SK-N-MC (cell line): Measurements from ENCODE around the gene NPPC.

Experiments used
- DNase-seq: peaks from one replicate; pipeline ENCODE4 v3.0.0-alpha.2; 2011; ENCODE audit warnings: low read depth, low spot score
- H3K27ac ChIP-seq: fragments of 200-600 bp; sonication (generic); 2 replicates; pipeline ENCODE4 v1.5.1; 2016; ENCODE audit warnings: mixed run types
- H3K36me3 ChIP-seq: fragments of 200-600 bp; sonication (generic); 2 replicates; pipeline ENCODE4 v1.6.1; 2017; ENCODE audit warnings: antibody characterized with exemption, low read length, mixed read lengths; ENCODE audit not compliant: insufficient read depth
- H3K4me3 ChIP-seq: fragments of 200-600 bp; sonication (generic); 2 replicates; pipeline ENCODE4 v1.5.1; 2016
- H3K9ac ChIP-seq: fragments of 200-600 bp; sonication (generic); 2 replicates; pipeline ENCODE4 v1.8.0; 2017; ENCODE audit warnings: mixed run types, mixed read lengths; ENCODE audit not compliant: insufficient read length
- H3K9me3 ChIP-seq: fragments of 200-600 bp; sonication (generic); 2 replicates; pipeline ENCODE4 v1.6.1; 2017; ENCODE audit warnings: low read depth, mild to moderate bottlenecking, antibody characterized with exemption, low read length, moderate library complexity, mixed read lengths
- EZH2 ChIP-seq: fragments of 200-600 bp; sonication (generic); IDR thresholded peaks from one replicate; pipeline ENCODE4 v1.6.1; 2017; ENCODE audit warnings: antibody characterized with exemption
- FOXP2 ChIP-seq: optimal IDR thresholded peaks from 2 replicates; pipeline ENCODE3; 2011; ENCODE audit warnings: mild to moderate bottlenecking, moderate library complexity; ENCODE audit not compliant: insufficient read depth; ENCODE audit errors: extremely low read length, control extremely low read depth
- POLR2AphosphoS5 ChIP-seq: IDR thresholded peaks from 2 replicates; pipeline ENCODE4 v1.6.1; 2012; ENCODE audit warnings: mild to moderate bottlenecking, low read depth, low read length, borderline replicate concordance

NPPC gene

GRCh38 chr2:231932985-231933915 lies 7.1 kb upstream of the NPPC start:
- Histone ChIP-seq H3K9ac (no peak overlapping the region), H3K27ac (no peak overlapping the region)

DNA sequence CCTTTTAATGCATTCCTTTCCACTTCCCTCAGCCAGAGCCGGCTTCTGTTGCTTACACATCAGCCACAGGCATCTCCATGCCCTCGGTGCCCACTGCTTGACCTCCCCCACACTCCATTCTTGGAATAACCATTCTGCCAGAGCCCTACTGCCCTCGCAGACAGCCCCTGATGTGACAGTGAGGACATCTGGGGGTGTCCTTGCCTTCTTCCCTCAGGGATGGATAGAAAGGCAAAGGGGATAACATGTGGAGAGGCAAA lies 6.4 kb upstream of the NPPC start:
- no peak for TF ChIP-seq EZH2
- TF ChIP-seq POLR2AphosphoS5, result no peak
- no peak for TF ChIP-seq FOXP2
- no peaks in the 10 kb centered on the region for H3K9me3 ChIP-seq
- H3K27ac ChIP-seq, result no peak overlapping the region
- H3K36me3 ChIP-seq, result no peaks in the 10 kb centered on the region
- no peak overlapping the region for H3K4me3 ChIP-seq
- H3K9ac ChIP-seq, result no peak overlapping the region
- DNase-seq, result no peak

More at GRCh38 chr2:231932985-231933915, 7.1 kb upstream of the NPPC start:
- no peak for DNase-seq
- no peaks in the 10 kb centered on the region for H3K36me3 ChIP-seq
- H3K9me3 ChIP-seq, result no peaks in the 10 kb centered on the region
- H3K4me3 ChIP-seq, result no peak overlapping the region
- TF ChIP-seq EZH2 (no peak), POLR2AphosphoS5 (no peak), FOXP2 (no peak)

DNA sequence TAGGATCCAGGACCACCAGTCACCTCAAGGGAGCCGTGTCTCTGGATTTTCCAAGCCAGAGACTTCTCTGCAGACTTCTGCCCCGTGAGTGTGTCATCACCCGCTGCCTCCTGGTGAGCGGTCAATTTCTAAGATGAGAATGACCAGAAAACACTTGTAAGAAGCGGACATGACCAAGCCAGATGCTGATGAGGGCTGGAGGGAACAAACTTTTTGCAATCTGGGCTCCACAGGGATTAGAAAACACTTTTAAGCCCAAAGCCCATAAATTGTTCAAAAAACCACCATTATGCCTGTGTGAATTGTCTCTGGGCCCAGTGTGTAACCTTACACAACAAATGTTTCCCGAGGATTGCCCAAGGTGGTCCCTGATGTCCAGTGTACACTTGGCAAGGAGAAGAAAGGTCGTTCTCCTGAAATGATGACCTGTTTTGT lies 5.3 kb upstream of the NPPC start:
- TF ChIP-seq FOXP2, result no peak
- Histone ChIP-seq H3K27ac (no peak overlapping the region), H3K9me3 (no peaks in the 10 kb centered on the region), H3K36me3 (no peaks in the 10 kb centered on the region), H3K4me3 (no peak overlapping the region), H3K9ac (no peak overlapping the region)
- DNase-seq, result no peak

DNA sequence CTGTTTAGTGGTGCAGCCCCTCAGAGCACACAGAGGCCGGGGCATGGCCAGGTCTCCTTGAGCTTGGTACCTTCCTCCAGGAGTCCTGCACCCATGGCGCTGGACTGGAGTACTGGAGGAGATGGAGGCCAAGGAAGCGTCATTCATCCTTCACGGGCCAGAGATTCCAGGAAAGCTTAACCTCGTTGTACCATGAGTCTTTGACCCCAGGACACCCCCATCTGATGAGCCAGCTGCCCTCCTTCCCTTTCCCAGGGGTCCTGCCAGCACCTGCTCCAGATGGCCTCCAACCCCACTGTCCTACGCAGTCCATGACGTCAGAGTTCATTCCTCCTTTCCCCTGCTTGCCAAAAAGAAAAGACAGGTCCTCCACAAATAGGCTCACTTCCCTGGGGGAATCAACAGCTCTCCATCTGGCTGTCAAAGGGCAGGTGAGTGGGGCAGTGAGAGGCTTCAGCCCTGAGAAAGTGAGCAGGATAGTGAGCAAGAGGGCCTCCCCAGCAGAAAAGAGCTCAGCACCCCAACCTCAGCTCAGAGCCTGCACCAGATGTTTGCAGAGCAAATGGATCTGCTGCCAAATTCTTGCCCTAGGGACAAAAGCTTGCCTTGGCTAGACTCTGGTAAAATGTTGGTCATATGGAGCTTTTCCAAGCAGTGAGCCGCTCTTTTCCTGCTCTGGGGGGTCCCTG lies 4.5 kb upstream of the NPPC start:
- no peak overlapping the region for H3K27ac ChIP-seq
- TF ChIP-seq POLR2AphosphoS5 (no peak), EZH2 (no peak), FOXP2 (no peak)

GRCh38 chr2:231929961-231930592 lies 3.9 kb upstream of the NPPC start:
- no peak overlapping the region for H3K9ac ChIP-seq
- no peaks in the 10 kb centered on the region for H3K9me3 ChIP-seq
- no peak overlapping the region for H3K4me3 ChIP-seq
- no peak overlapping the region for H3K27ac ChIP-seq
- DNase-seq, result no peak
- H3K36me3 ChIP-seq, result no peaks in the 10 kb centered on the region
- TF ChIP-seq FOXP2 (no peak), EZH2 (no peak), POLR2AphosphoS5 (no peak)

More for the DNA sequence above, 4.5 kb upstream of the NPPC start:
- no peaks in the 10 kb centered on the region for H3K36me3 ChIP-seq
- no peak overlapping the region for H3K9ac ChIP-seq
- DNase-seq, result no peak
- H3K4me3 ChIP-seq, result no peak overlapping the region
- H3K9me3 ChIP-seq, result no peaks in the 10 kb centered on the region

GRCh38 chr2:231928901-231929725 lies 2.9 kb upstream of the NPPC start:
- no peak for DNase-seq
- H3K9ac ChIP-seq, result no peak overlapping the region
- no peaks in the 10 kb centered on the region for H3K9me3 ChIP-seq
- H3K36me3 ChIP-seq, result no peaks in the 10 kb centered on the region
- no peak overlapping the region for H3K27ac ChIP-seq
- TF ChIP-seq FOXP2 (no peak), POLR2AphosphoS5 (no peak), EZH2 (no peak)
- H3K4me3 ChIP-seq, result no peak overlapping the region

GRCh38 chr2:231928481-231928880 lies 2.3 kb upstream of the NPPC start:
- H3K9me3 ChIP-seq, result no peaks in the 10 kb centered on the region
- DNase-seq, result no peak
- no peak overlapping the region for H3K9ac ChIP-seq
- H3K36me3 ChIP-seq, result no peaks in the 10 kb centered on the region
- no peak overlapping the region for H3K27ac ChIP-seq
- TF ChIP-seq FOXP2 (no peak), EZH2 (no peak), POLR2AphosphoS5 (no peak)
- no peak overlapping the region for H3K4me3 ChIP-seq

DNA sequence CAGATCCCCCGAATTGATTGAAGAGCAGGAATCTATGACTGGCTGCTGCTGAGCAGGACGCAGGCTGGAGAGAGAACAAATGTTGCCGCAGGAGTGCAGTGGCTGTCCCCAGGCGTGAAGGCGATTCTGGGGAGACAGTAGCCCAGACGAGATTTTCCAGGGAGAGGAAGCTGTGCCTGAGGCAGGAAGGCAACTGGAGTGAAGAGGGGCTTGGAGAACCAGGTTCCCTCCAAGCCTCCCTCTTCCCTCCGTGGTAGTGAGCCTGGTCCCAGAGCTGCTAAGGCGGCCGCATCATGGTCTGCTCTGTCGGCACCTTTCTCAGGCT lies 1.3 kb upstream of the NPPC start:
- TF ChIP-seq EZH2 (no peak), FOXP2 (no peak), POLR2AphosphoS5 (no peak)
- Histone ChIP-seq H3K9me3 (no peaks in the 10 kb centered on the region), H3K27ac (no peak overlapping the region), H3K9ac (no peak overlapping the region), H3K4me3 (no peak overlapping the region), H3K36me3 (no peaks in the 10 kb centered on the region)
- no peak for DNase-seq
